ENCODE data around the gene MLLT1. TPM values are rescaled to one million over a fixed set of nuclear protein-coding genes. Genes with fewer than 3 reads are reported as not detected.

The MLLT1 gene
- total RNA-seq, 1 experiment from 2014 or later: 54.9 TPM

GRCh38 chr19:6324757-6325156 is 45.0 kb upstream of the MLLT1 start:
- Histone ChIP-seq H4K5ac (ENCODE audit: insufficient read length, low read depth, low read length) (no peak overlapping the region), H3K18ac (ENCODE audit: insufficient read length, low read depth, low read length) (no peak overlapping the region), H4K8ac (replicated peaks; ENCODE audit: insufficient read length, low read depth, low read length) (no peak overlapping the region), H3K4me1 (ENCODE audit: insufficient read depth, low read length) (no peaks in the 10 kb centered on the region), H2BK5ac (ENCODE audit: insufficient read length, low read length) (no peak overlapping the region), H4K91ac (ENCODE audit: insufficient read length, low read depth, low read length) (no peak overlapping the region), H3K56ac (ENCODE audit: insufficient read length, low read depth, low read length) (no peak overlapping the region), H4K20me1 (ENCODE audit: control insufficient read depth, insufficient read depth, insufficient read length) (no peaks in the 10 kb centered on the region), H3K4me2 (ENCODE audit: insufficient read depth, insufficient read length, low read length) (no peak overlapping the region), H3K79me1 (ENCODE audit: insufficient read depth, low read depth, low read length, poor library complexity, severe bottlenecking) (no peaks in the 10 kb centered on the region), H2BK120ac (ENCODE audit: low read depth, low read length, poor library complexity, severe bottlenecking) (no peak overlapping the region), H3K23ac (ENCODE audit: insufficient read length, low read depth, low read length) (no peak overlapping the region), H2BK15ac (ENCODE audit: low read depth, low read length) (no peak overlapping the region), H3K9ac (ENCODE audit: extremely low read depth, insufficient read length, low read length) (no peak overlapping the region), H2BK20ac (ENCODE audit: low read depth, low read length, poor library complexity, severe bottlenecking) (no peak overlapping the region), H3K27me3 (ENCODE audit: insufficient read depth, low read length) (no peaks in the 10 kb centered on the region), H2AK5ac (ENCODE audit: insufficient read length, low read length) (no peak overlapping the region), H3T11ph (ENCODE audit: low read length) (no peak overlapping the region), H3K27ac (ENCODE audit: insufficient read length, low read depth, low read length) (no peak overlapping the region), H2AFZ (ENCODE audit: low read length) (no peak overlapping the region), H3K9me3 (ENCODE audit: control insufficient read depth, low read depth, low read length) (no peaks in the 10 kb centered on the region), H3K14ac (ENCODE audit: insufficient read depth, low read length) (no peak overlapping the region), H3K23me2 (ENCODE audit: insufficient read length, low read depth, low read length, poor library complexity, severe bottlenecking) (no peaks in the 10 kb centered on the region), H2BK12ac (ENCODE audit: insufficient read length, low read depth, low read length) (no peak overlapping the region), H3K4ac (ENCODE audit: low read depth, low read length) (no peak overlapping the region), H3K79me2 (ENCODE audit: insufficient read depth, low read length) (no peaks in the 10 kb centered on the region)
- peaks cover 0 to 5% (median 0%) of the 10 kb centered on the region in 3 experiments; a peak in 2 of 7 replicates for H3K36me3 Mint-ChIP-seq (ENCODE audit: insufficient read depth in 1 of 3, low read depth in 3 of 3)
- H3K4me3 Mint-ChIP-seq: no peak overlapping the region
- WGBS (ENCODE audit: extremely low coverage, insufficient read length, low lambda C conversion rate): no CpG with 5 or more reads among the region's 4 CpGs
- peaks cover 24% of the 10 kb centered on the region for H3K27me3 Mint-ChIP-seq (ENCODE audit: low read depth)
- H3K27ac Mint-ChIP-seq: no peak overlapping the region
- no peak for DNase-seq
- peaks cover 7 to 58% of the 10 kb centered on the region in 2 experiments for H3K9me3 Mint-ChIP-seq
- no peaks in the 10 kb centered on the region for H3K4me1 Mint-ChIP-seq
- TF ChIP-seq CTCF (conservative IDR thresholded peaks at IDR 0.05): no peak
